ENCODE measurements around the gene ZNF683.

ZNF683 gene

DNA sequence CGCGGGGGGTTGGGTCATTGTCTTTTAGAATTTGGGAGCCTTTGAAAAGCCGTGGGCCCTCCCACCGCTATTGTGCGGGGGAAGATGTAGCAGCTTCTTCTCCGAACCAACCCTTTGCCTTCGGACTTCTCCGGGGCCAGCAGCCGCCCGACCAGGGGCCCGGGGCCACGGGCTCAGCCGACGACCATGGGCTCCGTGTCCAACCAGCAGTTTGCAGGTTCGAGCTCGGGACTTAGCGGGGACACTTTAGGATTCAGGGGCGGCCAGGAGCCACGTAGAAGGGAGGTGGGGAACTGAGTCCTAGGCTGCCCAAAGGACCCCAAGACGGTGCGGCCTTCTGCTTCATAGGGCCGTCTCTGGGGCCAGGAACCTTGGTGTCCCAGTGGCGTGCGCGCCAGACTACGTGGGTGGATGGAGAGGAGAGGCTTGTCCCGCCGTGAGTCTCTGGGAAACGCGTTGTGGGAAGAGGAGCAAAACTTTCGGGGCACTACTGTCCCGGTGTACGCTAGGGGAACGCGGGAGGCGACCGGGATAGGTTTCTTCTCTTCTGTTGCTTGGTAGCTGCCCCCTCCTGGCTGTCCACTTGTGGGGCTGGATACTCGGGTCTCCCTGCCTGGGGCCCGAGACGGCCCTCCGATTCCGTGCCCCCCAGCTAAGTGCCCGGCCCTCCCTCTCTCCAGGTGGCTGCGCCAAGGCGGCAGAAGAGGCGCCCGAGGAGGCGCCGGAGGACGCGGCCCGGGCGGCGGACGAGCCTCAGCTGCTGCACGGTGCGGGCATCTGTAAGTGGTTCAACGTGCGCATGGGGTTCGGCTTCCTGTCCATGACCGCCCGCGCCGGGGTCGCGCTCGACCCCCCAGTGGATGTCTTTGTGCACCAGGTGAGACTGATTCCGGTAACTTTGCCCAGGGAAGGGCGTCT is 38.4 kb upstream of the ZNF683 start, which contains the start of gene LIN28A:
Gene LIN28A, plus strand, starts transcription at position 112 of the 918 bp plus-strand sequence. Its CDS starts 75 bp downstream, at position 187.
- in situ Hi-C loops (cut with MboI; ENCODE audit: low sequenced_read_pairs, unreplicated experiment), result no loop called here
- no peak for DNase-seq (ENCODE audit: low spot score)
- TF ChIP-seq, protein P1, sequence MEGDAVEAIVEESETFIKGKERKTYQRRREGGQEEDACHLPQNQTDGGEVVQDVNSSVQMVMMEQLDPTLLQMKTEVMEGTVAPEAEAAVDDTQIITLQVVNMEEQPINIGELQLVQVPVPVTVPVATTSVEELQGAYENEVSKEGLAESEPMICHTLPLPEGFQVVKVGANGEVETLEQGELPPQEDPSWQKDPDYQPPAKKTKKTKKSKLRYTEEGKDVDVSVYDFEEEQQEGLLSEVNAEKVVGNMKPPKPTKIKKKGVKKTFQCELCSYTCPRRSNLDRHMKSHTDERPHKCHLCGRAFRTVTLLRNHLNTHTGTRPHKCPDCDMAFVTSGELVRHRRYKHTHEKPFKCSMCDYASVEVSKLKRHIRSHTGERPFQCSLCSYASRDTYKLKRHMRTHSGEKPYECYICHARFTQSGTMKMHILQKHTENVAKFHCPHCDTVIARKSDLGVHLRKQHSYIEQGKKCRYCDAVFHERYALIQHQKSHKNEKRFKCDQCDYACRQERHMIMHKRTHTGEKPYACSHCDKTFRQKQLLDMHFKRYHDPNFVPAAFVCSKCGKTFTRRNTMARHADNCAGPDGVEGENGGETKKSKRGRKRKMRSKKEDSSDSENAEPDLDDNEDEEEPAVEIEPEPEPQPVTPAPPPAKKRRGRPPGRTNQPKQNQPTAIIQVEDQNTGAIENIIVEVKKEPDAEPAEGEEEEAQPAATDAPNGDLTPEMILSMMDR (IDR thresholded peaks at IDR 0.05; ENCODE audit: borderline replicate concordance, control extremely low read depth, extremely low read depth, insufficient read depth, missing control alignments), result no peak

DNA sequence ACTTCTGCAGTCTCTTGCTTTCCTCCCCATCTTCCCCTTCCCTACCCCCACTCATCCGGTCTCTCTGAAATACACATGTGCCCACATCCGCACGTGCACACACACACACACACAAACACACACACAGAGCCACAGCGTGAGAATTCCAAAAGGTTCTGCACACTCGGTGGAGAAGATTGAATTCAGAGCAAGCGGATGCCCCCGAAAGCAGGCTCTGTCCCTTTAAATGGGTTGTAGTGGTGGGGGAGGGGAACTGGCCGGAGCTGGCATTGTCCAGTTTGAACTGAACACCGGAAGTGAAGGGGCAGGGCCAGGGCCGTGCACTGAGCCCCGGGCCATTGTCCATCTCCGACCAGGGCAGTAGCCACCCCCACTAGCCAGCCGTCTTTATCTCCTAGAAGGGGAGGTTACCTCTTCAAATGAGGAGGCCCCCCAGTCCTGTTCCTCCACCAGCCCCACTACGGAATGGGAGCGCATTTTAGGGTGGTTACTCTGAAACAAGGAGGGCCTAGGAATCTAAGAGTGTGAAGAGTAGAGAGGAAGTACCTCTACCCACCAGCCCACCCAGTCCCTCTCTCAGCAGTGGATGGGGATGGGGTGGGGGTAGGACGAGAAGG is 36.7 kb upstream of the ZNF683 start:
- DNase-seq (ENCODE audit: low spot score), result no peak
- TF ChIP-seq, protein P1 (IDR thresholded peaks at IDR 0.05; ENCODE audit: borderline replicate concordance, control extremely low read depth, extremely low read depth, insufficient read depth, missing control alignments), result no peak
- in situ Hi-C loops (cut with MboI; ENCODE audit: low sequenced_read_pairs, unreplicated experiment), result no loop called here

DNA sequence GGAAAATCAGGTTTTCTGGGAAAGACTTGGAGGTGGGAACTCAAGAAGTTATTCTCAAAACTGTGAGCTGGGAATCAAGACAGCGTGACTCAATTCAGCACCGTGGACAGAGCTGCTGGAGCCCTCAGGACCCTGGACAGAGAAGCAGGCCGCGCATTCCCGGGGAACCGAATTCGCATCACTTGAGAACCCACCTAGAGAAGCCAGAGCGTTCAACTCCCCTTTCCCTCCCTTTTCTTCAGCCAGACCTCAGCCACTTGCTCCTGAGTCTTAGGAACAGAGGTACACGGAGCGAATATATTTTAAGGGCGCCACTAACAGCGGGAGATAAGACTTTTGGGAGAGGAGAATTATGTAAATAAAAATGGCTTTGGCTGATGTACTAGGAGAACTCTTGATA is 36.1 kb upstream of the ZNF683 start:
- peak; percentile 80 for DNase-seq (ENCODE audit: low spot score)
- TF ChIP-seq, protein P1 (IDR thresholded peaks at IDR 0.05; ENCODE audit: borderline replicate concordance, control extremely low read depth, extremely low read depth, insufficient read depth, missing control alignments), result no peak
- in situ Hi-C loops (cut with MboI; ENCODE audit: low sequenced_read_pairs, unreplicated experiment), result no loop called here

GRCh38 chr1:26405281-26405915 is 32.8 kb upstream of the ZNF683 start:
- no peak for DNase-seq (ENCODE audit: low spot score)
- in situ Hi-C loops (cut with MboI; ENCODE audit: low sequenced_read_pairs, unreplicated experiment), result no loop called here
- TF ChIP-seq, protein P1 (IDR thresholded peaks at IDR 0.05; ENCODE audit: borderline replicate concordance, control extremely low read depth, extremely low read depth, insufficient read depth, missing control alignments), result no peak

DNA sequence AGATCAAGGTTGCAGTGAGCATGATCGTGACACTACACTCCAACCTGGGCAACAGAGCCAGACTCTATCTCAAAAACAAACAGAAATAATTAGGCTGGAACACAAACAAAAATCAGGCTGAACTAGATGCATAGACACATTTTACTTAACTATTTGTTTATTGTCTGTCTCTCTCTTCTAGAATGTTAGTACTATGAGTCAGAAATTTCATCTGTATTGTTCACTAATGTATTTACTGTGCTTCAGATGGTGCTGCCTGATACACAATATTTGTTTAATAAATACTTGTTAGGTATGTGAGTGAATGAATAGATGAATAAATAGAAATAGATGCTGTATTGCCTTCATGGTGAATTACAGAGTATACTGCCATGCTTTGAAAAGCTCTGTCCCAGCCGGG is 32.1 kb upstream of the ZNF683 start:
- in situ Hi-C loops (cut with MboI; ENCODE audit: low sequenced_read_pairs, unreplicated experiment), result no loop called here
- no peak for DNase-seq (ENCODE audit: low spot score)

DNA sequence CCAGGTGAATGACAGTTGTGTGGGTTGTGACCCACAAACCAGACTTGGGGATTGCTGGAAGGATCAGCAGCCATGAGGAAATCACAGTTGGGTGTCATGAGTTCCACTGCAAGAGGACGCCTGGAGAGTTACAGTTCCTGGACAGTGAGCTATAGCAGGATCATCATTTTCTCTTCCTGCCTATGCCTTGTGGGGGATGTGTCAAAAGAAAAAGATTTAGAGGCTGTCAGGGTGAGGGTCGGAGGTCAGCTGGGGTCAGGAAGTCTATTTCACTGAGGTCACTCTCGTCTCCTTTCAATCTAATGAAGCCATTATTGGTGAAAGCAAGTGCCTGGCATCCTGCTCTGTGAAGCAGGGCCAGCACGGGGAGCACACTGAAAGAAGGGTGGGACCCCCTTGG is 31.1 kb upstream of the ZNF683 start:
- in situ Hi-C loops (cut with MboI; ENCODE audit: low sequenced_read_pairs, unreplicated experiment), result no loop called here
- TF ChIP-seq, protein P1 (IDR thresholded peaks at IDR 0.05; ENCODE audit: borderline replicate concordance, control extremely low read depth, extremely low read depth, insufficient read depth, missing control alignments), result no peak
- no peak for DNase-seq (ENCODE audit: low spot score)

More for the DNA sequence above, 32.1 kb upstream of the ZNF683 start:
- TF ChIP-seq, protein P1 (IDR thresholded peaks at IDR 0.05; ENCODE audit: borderline replicate concordance, control extremely low read depth, extremely low read depth, insufficient read depth, missing control alignments), result no peak

All from GM13976 (cell line).